RPMI7951 (cell line): ENCODE data around the gene C20orf141. TPM values are rescaled to one million over a fixed set of nuclear protein-coding genes. Genes with fewer than 3 reads are reported as not detected.
"Not testable (repeated sequence)": the region's sequence is repeated elsewhere in the genome, so short reads cannot be mapped to it uniquely, and the experiment has no call there.

Experiments used
- DNase-seq: peaks from one replicate; pipeline ENCODE4 v3.0.0-alpha.2; 2012; ENCODE audit warnings: low read depth
- total RNA-seq: library from RNA; depleted of rRNA; stranded (reverse); fragments of >200 nt; shearing (Covaris generic); gene quantifications from 2 replicates; pipeline ENCODE4 v1.2.3, GENCODE V29; 2014; rRNA removed

C20orf141 gene
- not detected in 2 replicates for total RNA-seq

- DNase-seq: peak; percentile 99
These were observed at the start of gene C20orf141 for GRCh38 chr20:2814587-2815051. C20orf141 (plus strand) TSS chr20:2814987; CDS start chr20:2815185, 198 bp downstream.

GRCh38 chr20:2767768-2768631 is 46.8 kb upstream of the C20orf141 start:
- DNase-seq: peak; percentile 49

- no peak for DNase-seq
These were observed 46.2 kb upstream of the C20orf141 start for GRCh38 chr20:2768632-2769015.

GRCh38 chr20:2770091-2770490 is 44.7 kb upstream of the C20orf141 start:
- not testable (repeated sequence) for DNase-seq

- DNase-seq: peak; percentile 64
These were observed 43.1 kb upstream of the C20orf141 start for GRCh38 chr20:2771631-2772080.

GRCh38 chr20:2773812-2774211 is 41.0 kb upstream of the C20orf141 start:
- no peak for DNase-seq

- DNase-seq: no peak
These were observed 39.6 kb upstream of the C20orf141 start for GRCh38 chr20:2775139-2775538.

- DNase-seq: no peak
These were observed 36.0 kb upstream of the C20orf141 start for GRCh38 chr20:2778602-2779321.

- no peak for DNase-seq
These were observed 33.8 kb upstream of the C20orf141 start for GRCh38 chr20:2780948-2781347.

GRCh38 chr20:2783908-2784566 is 30.8 kb upstream of the C20orf141 start:
- DNase-seq: no peak

- DNase-seq: no peak
These were observed 21.3 kb upstream of the C20orf141 start for GRCh38 chr20:2793471-2793870.

- no peak for DNase-seq
These were observed 20.5 kb upstream of the C20orf141 start for GRCh38 chr20:2794202-2794748.

- DNase-seq: no peak
These were observed 19.8 kb upstream of the C20orf141 start for GRCh38 chr20:2794866-2795447.

GRCh38 chr20:2795451-2795850 is 19.3 kb upstream of the C20orf141 start:
- no peak for DNase-seq

GRCh38 chr20:2796011-2796660 is 18.7 kb upstream of the C20orf141 start:
- no peak for DNase-seq

GRCh38 chr20:2797136-2797983 is 17.4 kb upstream of the C20orf141 start:
- DNase-seq: no peak

- DNase-seq: no peak
These were observed 16.5 kb upstream of the C20orf141 start for GRCh38 chr20:2798095-2798805.

- no peak for DNase-seq
These were observed 16.0 kb upstream of the C20orf141 start for GRCh38 chr20:2798814-2799213.

- no peak for DNase-seq
These were observed 15.5 kb upstream of the C20orf141 start for GRCh38 chr20:2799271-2799670.
